ENCODE measurements around the gene C11orf16.
"Not testable (repeated sequence)": the region's sequence is repeated elsewhere in the genome, so short reads cannot be mapped to it uniquely, and the experiment has no call there.

Gene C11orf16, protein sequence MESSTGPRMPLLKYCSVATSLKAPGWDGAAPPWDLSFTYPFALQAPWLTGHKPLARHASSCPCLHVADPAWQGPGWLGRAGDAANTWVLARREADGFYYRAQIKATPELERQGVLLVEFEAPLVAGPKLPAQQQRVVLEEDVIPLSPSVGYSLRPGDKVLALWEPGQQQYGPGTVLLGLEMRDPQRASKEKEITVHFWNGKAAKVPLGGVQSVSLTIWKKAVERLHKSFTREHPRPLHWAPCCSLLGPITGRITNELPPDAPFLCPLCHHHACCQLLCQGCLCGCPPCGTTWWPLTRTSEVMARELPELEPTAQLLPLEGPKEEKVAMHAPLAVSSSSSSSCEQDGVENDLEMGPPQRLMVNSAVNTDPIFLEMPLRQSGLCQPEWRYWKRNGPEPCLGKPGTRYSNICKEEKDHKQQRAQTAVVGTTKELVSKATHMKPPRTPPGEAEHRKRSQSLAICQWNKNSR

DNA sequence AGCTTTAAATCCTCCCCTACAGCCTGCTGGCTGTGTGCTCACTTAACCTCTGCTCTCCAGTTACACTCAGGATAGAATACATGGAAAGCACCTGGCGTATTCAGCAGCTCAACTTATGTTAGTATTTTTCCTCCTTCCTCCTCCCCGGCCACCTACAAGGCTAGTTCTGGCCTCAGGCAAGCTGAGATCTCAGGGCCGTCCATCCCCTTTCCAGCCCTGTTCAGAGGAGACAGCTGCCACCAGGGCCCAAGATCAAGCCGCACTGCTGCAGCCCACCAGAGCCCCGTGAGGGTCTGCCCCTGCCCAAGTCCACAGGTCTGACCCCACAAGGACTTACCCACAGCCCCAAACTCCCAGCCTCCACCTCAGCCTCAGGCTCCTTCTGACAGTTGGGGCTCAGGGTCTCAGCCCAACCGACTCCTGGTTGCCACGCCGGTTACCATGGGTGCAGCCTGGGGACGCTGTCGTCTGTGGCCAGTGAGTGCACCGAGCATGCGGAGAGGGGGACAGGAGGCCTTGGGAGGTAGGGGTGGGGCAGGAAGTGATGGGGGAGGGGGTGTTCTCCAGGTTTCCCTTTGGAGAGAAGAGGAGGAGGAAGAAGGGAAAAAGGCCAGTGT is at the start of gene C11orf16:
TSS of gene C11orf16 (minus strand) at position 384 of the 617 bp plus-strand sequence. CDS start 639 bp downstream, outside the sequence.
- no peak for DNase-seq

DNA sequence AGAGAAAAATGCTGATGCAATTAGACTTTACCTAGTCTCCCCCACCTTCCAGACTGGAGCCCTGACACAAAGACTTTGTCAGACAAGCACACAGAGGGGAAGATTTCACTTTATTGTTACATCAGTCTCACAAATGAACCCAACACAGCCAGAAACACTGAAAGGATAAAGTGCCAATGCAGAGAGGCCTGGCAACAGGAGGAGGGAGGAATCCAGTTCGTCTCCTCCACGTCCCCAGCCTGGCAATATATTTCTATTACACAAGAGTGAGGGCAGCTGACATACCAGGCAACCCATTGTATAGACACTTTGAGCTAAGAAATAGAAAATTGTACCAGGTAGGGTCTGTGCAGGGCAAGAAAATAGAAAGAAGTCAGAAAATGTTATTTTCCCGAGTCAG is 47.7 kb upstream of the C11orf16 start:
- DNase-seq: no peak

DNA sequence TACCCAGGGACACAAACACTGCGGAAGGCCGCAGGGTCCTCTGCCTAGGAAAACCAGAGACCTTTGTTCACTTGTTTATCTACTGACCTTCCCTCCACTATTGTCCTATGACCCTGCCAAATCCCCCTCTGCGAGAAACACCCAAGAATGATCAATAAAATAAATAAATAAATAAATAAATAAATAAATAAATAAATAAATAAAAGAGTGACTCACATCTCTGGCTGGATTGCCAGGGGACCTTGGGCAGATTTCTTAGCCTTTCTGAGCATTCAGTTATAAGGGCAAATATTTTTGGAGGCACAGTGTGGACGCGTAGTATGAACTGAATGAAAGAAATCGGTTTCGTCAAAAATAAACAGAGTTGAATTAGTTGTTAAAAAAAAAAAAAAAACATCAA is 46.6 kb upstream of the C11orf16 start:
- not testable (repeated sequence) for DNase-seq

DNA sequence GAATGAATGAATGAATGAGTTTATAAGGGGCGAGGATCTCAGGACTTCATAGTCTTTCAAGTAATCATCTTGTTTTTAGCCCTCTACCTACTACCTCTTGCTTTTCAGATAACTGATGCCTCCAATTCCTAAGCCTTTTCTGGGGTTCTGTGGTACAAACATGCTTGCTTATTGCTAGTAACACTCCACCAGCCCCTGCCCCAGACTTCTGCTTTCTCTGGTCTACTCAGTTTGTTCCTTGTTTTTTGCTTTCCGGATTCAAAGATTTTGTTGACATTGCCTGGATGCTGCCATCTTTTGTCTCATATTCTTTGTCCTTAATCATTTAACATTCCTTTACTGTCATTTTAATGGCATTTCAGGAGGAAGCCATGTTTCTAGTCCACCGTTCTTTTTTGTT is 40.4 kb upstream of the C11orf16 start:
- DNase-seq: no peak

DNA sequence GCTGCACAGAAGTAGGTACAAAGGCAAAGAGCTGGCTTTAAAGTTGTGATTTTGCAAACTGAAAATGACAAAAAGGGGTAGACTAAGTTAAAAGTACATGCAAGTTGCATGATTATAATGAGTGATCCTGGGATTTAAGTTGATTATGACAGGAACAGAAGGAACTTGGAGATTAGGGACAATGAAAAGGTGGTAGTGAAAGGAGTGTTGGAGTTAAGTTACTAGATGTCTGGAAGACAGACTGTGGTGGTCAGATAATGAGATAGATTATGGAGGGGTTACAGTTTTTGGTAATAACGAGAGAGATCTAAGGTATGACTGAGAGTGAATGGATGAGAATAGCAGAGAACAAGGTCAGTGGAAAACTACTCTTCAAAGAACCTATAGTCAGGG is 39.2 kb upstream of the C11orf16 start:
- DNase-seq: no peak

DNA sequence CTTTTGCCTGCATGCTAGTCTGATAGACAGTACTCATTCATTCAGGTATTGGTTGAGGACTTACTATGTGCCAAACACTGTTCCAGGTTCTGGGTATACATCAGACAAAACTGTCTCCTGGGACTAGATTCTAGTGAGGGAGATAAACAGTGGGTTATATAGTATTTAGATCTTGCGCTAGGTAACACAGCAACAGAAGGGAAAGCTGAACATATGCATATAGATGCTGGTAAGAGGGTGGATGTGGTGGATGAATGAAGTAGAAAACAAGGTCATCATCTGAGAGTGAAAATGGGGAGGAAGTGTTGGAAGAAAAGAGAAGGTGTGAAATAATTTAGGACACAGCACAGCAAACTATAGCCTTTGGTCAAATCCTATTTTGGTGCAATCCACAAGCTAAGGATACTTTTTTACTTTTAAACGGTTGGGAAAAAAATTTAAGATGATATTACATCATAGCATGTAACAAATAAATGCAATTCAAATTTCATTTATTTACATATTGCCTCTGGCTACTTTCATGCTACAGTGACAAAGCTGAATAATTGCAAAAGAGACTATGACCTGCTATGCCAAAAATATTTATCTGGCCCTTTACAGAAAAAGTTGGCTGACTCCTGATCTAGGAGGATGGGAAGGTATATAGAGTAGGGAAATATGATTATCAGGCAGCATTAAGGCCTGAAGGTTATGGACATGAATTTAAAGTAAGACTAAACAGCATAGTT is 38.6 kb upstream of the C11orf16 start:
- DNase-seq: no peak

DNA sequence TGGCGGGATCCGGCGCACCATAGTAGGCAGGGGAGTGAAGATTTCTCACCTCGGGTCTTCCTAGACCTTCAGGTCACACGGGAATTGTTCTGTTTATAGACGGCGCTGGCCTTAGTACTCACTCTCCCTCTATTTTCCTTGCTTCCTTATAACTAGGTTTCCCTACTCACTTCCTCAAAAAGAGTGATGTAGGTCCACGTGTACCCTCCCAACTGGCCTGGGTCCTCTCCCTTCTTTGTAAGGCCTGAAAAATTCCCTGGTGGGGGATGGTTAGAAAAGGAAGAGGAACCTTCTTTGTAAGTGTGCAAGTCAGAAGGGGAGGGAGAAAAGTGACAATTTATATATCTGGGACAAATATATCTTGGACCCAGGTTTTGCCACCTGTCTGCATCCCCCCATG is 34.4 kb upstream of the C11orf16 start:
- no peak for DNase-seq

DNA sequence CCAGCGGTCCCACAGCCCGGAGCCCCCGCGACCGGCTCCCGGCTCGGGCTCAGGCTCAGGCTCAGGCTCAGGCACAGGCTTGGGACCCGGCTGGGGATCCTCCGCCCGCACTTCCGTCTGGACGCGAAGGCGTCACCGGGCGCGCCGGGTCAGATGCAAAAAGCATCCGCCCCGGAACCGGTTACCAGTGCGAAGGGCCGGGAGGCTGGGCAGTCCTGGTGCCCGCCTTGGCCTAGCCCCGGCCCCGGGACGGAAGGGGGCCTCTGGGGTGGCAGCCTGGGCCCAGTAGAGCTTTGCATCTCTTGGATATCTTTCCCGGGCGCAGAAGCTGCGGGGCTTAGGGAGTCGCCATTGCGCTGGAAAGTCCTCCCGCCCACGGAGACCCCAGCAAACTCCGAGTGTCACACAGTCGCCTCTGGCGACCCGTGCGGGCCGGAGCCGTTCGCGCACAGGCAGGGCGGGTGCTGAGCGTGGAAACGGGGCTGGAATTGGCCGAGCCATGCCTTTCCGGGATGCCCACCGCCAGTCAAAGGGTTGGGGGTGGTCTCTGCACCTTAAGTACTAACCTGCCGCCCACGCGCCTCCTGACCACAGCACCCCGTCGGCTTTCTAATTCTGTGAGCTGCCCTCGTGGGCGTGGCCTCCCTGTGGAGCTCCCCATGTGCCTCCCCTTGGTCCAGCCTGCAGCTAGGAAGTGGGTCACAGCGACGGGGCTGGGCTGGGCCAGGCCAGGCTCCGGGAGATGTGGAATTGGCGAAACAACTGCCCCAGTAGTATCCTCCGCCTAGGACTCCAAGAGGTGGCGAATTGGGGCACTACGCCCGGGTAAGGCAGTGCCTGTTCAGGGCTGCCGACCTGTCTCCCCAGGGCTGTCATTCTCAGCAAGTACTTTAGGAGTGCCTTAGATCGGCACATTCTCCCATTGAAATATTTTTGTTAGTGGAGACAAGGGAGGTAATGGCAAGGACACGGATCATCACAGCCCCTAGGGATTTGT is 31.9 kb upstream of the C11orf16 start, which contains the start of gene TMEM9B:
TSS of gene TMEM9B (minus strand) at position 119 of the 997 bp plus-strand sequence. CDS start 129 bp downstream, outside the sequence.
- peak; percentile 74 for DNase-seq

DNA sequence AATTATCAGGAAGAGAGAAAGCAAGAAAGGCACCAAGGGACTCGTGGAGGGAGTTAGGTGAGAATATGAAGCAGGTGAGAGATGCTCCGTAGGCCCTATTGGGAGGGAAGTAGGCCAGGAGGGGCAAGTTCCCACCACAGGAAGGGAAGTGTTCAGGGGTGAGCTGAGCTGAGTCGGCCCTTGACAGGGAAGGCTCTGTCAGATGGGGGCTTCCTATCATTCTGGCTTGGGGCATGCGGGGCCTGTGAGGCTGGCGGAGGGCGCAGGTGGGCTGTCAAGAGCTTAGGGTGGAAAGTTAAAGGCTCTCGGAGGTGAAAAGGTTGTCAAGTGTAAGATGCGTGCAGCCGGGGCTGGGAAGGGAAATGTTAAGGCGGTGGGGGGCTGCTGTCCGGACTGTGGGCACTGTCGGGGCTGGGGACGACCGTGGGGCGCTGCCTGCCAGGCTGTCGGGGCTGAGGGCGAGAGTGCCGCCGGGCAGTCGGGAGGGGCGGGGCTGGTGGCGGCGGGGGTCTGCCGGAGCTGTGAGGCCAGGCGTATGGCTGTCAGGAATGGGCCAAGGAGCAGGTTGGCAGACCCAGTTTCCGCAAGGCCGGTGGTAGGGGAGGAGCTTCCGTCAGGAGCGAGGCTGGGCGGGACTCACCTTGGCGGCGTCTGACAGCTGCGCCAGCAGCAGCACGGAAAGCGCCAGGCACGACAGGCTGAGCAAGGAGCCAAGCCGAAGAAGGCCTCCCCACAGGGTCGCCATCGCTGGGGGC is 31.0 kb upstream of the C11orf16 start:
- DNase-seq: peak; percentile 71

DNA sequence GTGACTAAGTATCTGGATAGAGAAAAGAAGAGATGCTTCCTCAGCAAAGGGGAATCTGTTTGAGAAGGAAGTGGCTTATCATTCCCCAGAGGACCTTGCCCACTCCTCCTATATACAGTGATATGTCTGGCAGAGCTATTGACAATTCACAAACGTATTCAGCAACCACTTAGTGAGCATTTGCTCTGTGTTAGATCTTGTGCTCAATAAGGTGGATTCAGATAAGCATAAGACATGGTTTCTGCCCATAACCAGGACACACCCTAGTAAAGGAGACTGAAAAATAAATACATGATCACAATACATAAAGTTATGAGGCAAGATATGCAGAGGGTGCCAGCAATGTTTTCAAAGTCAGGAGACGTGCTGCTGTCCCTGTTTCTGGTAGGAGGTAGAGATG is 30.1 kb upstream of the C11orf16 start:
- no peak for DNase-seq

DNA sequence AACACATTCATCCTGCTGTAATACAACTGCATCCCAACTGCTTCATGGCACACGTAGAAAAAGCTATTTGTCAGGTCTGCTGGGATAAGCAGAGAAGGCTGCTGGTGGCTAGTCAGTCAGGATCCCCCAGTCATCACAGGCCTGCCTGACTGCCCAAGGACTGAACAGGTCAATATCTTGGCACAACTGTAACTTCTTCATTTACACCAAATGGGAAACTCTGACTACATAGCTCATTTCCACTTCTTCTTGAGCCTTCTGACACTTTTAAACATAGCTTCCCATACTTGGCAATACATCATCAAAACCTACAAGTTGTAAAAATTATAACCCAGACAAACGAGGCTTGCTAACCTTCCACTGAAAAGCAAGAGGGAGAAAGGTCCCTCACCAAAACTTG is 28.7 kb upstream of the C11orf16 start:
- DNase-seq: no peak

DNA sequence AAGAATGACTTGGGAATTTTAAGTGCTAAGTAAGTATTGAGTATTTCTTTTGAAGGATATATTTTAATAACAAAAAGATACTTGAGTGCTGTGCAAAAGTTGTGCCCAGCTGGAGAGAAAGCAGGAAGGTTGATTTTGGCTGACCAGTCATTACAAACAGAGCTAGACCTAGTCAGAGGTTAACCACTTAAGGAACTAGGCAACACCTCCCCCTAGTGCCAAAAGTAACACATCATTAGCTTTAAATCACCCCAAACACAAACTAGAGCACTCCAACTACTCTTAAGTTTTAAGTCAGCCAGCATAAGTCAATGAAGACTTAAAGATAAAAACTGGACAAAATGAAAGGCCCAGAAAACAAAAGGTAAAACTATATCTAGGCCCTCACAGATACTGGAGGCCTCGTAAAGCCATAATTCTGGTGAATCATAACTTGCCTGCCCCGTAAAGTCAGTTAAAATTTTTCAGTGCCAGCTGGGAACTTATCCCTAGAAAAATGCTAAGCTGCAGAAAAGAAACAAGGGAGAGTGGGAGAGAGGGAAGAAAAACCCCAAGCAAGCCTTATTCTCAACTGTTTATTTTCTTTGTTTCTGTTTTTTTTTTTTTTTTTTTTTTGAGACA is 26.9 kb upstream of the C11orf16 start:
- peak; percentile 54 for DNase-seq

DNA sequence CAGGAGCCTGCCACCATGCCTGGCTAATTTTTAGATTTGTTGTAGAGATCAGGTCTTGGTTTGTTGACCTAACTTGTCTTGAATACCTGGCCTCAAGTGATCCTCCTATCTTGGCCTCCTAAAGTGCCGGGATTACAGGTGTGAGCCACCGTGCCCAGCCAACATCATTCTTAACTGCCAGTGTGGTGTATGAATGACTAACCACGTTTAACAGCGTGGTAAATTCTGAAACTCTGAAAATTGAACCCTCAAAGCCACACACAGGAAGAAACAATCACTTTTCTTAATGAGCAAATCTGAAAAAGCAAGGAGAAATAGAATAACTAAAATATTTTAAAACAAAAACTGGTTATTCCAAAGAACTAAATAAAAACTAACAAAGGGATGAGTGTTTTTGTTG is 24.1 kb upstream of the C11orf16 start:
- DNase-seq: no peak

DNA sequence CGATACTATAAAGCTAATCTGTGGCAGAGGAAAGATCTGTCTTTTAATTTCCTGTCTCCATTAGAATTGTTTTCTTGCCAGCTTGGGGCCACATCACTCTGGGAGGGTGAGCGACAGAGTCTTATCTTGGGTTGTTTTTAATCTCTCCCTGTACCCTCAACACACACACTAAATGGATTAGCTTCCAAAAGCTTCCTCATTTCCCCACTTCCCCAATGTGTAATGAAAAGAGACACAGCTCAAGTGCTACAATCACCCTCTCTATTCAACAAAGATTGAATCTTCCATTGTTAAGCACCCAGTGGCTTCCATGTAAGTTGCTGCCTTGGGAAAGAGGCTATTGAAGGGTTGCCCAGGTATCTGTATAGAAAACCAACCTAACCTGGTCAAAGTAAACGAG is 16.1 kb upstream of the C11orf16 start:
- DNase-seq: no peak

DNA sequence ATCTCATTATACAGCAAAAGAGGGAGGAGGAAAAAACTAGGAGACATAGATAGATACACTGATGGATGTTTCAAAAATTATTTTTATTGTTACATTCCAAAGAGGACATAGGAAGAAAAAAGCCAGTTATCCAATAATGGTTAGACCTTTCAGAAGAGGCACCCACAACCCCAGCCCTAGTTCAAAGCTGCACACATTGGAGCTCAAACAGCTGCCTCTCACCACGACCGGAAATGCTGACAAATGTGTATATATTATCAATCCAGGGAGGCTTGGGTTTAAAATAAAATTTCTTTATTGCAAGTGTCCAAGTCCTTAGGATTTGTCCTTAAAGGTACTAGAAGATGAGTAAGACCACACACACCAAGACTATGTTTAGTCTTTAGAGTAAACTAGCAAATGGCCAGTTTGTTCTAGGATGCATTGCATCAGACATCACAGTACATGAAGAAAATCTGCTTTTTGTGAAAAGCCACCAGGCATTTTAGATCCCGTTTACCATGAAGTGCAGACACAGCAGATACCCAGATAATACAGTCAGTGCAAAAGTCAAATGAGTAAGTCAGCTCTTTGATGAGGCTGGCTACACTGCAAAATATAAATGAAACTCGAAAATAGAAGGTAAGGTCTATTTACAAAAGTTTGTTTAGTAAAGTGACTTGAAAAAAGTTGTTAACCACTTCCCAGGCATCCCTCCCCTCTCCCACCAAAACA is 14.6 kb upstream of the C11orf16 start:
- no peak for DNase-seq

DNA sequence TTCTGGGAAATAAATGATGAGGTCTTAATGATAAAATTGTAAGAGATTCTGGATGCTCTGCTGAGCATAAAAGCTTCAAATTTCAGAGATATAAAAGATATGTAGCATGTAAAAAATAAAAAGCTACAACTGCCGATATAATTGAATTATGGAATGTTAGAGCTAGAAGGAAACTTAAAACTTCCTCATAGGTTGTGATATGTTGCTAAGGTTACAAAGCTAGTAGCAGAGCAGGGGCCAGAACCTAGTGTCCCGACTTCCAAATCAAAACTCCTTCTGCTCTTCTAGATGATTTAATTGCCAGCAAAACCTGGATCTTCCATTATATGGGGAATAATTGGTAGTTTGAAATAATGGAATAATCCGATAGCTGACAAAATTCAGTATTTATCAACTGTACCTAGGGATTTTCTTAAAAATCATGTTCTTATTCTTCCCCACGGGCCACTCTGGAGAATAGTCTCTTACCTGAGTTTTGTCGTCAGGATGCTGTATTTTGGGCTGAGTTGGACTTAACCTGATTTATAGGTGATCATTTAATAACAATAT is 9.8 kb upstream of the C11orf16 start, which contains the start of gene ASCL3:
TSS of gene ASCL3 (minus strand) at position 499 of the 549 bp plus-strand sequence. CDS start 4,855 bp downstream, outside the sequence.
- DNase-seq: no peak

DNA sequence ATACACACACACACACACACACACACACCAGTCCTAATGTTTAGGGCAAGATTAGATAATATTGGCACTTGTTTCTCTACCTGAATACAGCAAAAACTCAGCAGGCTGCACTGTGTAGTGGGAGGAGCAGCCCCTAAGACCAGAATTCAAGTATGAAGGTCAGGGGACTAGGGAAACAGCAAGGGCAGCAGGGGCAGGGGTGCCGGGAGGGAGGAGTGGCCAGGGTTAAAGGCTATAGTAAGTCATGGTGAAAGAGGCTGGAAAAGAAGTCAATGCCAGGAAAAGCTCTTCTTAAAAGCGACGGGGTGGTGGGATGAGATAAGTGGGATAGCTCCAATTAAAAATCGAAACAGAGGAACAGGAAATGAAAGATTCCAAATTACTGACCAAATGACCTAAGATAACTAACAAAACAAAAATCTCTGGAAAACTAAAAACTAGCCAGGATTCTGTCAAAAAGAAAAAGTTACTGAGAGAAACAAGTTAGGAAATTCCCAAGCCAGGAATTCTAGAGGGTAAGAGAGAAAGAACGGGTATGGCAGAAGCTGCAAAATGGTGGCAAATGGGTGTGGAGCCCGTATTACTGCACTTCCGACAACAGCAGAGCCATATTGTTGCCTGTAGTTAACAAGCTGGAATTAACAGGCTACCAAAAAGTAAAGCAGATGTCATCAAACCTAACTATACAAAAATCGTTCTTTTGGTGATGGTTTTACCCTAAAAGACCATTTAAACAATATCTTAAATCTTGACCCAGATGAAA is 8.8 kb upstream of the C11orf16 start:
- DNase-seq: no peak

DNA sequence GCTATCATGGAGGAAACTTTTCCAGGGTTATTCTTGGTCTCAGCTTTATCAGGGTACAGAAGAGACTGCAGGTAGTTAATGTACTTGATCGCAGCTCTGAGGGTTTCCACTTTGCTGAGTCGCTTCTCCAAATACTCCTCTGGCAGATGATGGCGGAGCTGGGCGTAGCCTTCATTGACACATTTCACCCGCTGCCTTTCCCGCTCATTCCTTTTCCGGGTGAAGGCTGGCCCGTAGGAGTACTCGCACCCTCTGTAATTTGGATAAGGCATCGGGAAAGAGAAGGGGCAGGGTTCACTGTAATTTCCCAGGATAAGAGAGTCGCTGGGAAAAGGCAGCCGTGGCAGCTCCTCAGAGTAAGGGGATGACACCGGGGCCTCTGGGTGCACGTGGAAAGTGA is 4.9 kb upstream of the C11orf16 start:
- no peak for DNase-seq

DNA sequence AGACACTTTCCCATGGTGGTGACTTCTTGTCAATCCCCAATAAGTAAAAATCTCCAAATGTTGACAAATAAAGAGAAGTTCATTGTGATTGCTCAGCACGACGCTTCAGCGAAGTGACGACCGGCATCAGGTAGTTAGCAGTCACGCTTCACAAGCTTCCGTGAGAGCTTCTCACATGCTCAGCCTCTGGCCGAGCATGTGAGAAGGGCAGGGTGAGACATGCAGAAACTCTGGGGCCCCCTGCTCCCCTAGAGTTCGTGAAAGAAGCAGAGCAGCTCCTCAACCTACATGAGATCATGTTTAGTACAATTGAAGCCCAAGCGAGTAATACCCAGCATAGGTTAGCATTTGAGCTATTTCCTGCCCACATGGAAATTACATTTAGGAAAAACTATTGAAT is 4.4 kb upstream of the C11orf16 start:
- no peak for DNase-seq
